SK-N-MC (cell line): ENCODE measurements around the gene SKOR1.

Experiments
- EZH2 ChIP-seq: fragments of 200-600 bp; sonication (generic); IDR thresholded peaks from one replicate; pipeline ENCODE4 v1.6.1; 2017; ENCODE audit warnings: antibody characterized with exemption
- FOXP2 ChIP-seq: optimal IDR thresholded peaks from 2 replicates; pipeline ENCODE3; 2011; ENCODE audit warnings: mild to moderate bottlenecking, moderate library complexity; ENCODE audit not compliant: insufficient read depth; ENCODE audit errors: extremely low read length, control extremely low read depth
- POLR2AphosphoS5 ChIP-seq: IDR thresholded peaks from 2 replicates; pipeline ENCODE4 v1.6.1; 2012; ENCODE audit warnings: mild to moderate bottlenecking, low read depth, low read length, borderline replicate concordance

DNA sequence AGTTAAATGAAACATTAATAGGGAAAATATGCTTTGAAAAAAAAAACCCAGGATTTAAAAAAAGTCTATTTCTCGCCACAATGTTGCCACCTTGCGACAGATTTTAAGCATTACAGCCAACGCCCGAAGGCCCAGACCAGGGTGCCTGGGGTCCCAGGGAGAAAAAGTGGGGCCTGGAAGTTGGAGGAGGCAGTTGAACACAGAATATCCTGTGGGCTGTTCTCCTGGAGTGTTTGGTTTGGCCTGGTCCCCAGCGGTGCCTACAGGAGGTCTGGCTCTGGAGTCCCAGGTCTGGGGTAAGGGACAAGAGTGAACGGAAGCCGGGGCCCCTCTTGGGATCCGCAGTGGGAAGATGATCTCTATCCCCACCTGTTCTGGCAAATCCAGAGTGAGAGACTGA, 11.2 kb downstream of the SKOR1 start:
- TF ChIP-seq EZH2 = no peak
- no peak for TF ChIP-seq POLR2AphosphoS5
- TF ChIP-seq FOXP2 = no peak
